Endothelial cell of hepatic sinusoid (primary cell): ENCODE measurements around the gene PMVK.

Experiments used
- in situ Hi-C: cut with HindIII; loops from 2 replicates; pipeline ENCODE4 v1.10.0; 2017; ENCODE audit warnings: low sequenced_read_pairs

The PMVK gene

GRCh38 chr1:154883919-154884868 lies 52.3 kb downstream of the PMVK start:
- in situ Hi-C loops, result loop anchor here (5.0 kb wide), 1 partner anchor 57 kb away; no protein-coding TSS in a partner anchor

GRCh38 chr1:154881820-154882535 lies 54.5 kb downstream of the PMVK start:
- in situ Hi-C loops, result loop anchor here (5.0 kb wide), 1 partner anchor 55 kb away; no protein-coding TSS in a partner anchor

GRCh38 chr1:154880671-154881070 lies 55.8 kb downstream of the PMVK start:
- in situ Hi-C loops, result loop anchor here (5.0 kb wide), 1 partner anchor 53 kb away; no protein-coding TSS in a partner anchor

GRCh38 chr1:154879038-154879421 lies 57.5 kb downstream of the PMVK start:
- in situ Hi-C loops, result loop anchor here (10.0 kb wide), 1 partner anchor 136 kb away; no protein-coding TSS in a partner anchor

GRCh38 chr1:154878371-154879037 lies 58.0 kb downstream of the PMVK start:
- in situ Hi-C loops, result loop anchor here (10.0 kb wide), 1 partner anchor 136 kb away; no protein-coding TSS in a partner anchor

- in situ Hi-C loops, result loop anchor here (10.0 kb wide), 1 partner anchor 137 kb away; no protein-coding TSS in a partner anchor
Measured at GRCh38 chr1:154877370-154877974, 59.0 kb downstream of the PMVK start.

GRCh38 chr1:154876842-154877369 lies 59.6 kb downstream of the PMVK start:
- in situ Hi-C loops, result loop anchor here (10.0 kb wide), 1 partner anchor 138 kb away; no protein-coding TSS in a partner anchor
